HepG2 (cell line): ENCODE data around the gene SINHCAF. TPM values are rescaled to one million over a fixed set of nuclear protein-coding genes. Genes with fewer than 3 reads are reported as not detected.

Experiments
- ATAC-seq: fragments of 200-7000 bp; cut with Tn5 transposase; 3 replicates; pipeline ENCODE4 v1.9.1; 2020; ENCODE audit warnings: mild to moderate bottlenecking, moderate library complexity
- BruUV-seq: library from RNA; stranded (reverse); fragments of 400-500 nt; replicated peaks from 2 replicates; lab custom pipeline; 2021; lab: Mats Ljungman, UMichigan
- CTCF ChIA-PET: fragments of 300-600 bp; formaldehyde crosslinking; extraction: SDS; loops from one replicate; lab custom pipeline; 2021; ENCODE audit warnings: low total read pairs, inconsistent platforms, low intra/inter-chr PET ratio; lab: Yijun Ruan, JAX
- POLR2A ChIA-PET: fragments of 350-600 bp; sonication (Branson Sonifier 250); formaldehyde crosslinking; loops from one replicate; lab custom pipeline; 2020; ENCODE audit warnings: antibody characterized with exemption, inconsistent platforms; lab: Yijun Ruan, JAX
- DNase-seq: peaks from one replicate; pipeline ENCODE4 v3.0.0-alpha.2; 2015; ENCODE audit warnings: low spot score
- FAIRE-seq: peaks from 3 replicates; lab custom pipeline; 2011; peaks lifted over from hg19 to GRCh38; lab: Jason Lieb, UNC
- H2AFZ ChIP-seq: one replicate; pipeline ENCODE4 v1.6.1; 2011; ENCODE audit warnings: low read length, inconsistent platforms
- H3K27ac ChIP-seq: fragments of 300-600 bp; 3 replicates; pipeline ENCODE4 v1.8.0; 2011; ENCODE audit warnings: mixed run types, mild to moderate bottlenecking, mixed read lengths, low read length, inconsistent platforms; ENCODE audit not compliant: insufficient read depth; ENCODE audit errors: extremely low read length
- H3K27me3 ChIP-seq, 2 experiments: fragments of 200-600 bp in 1 of 2; 2 replicates in 1 of 2; 3 replicates in 1 of 2; pipeline versions ENCODE4 v1.6.0 to v1.8.0; 2011; ENCODE audit warnings: low read length in 2 of 2, mild to moderate bottlenecking in 2 of 2, moderate library complexity in 2 of 2, inconsistent platforms in 1 of 2; ENCODE audit not compliant: insufficient read depth in 2 of 2, control insufficient read depth in 1 of 2
- H3K36me3 ChIP-seq, 2 experiments: fragments of 200-600 bp in 1 of 2; replicated peaks in 1 of 2; 2 replicates in 1 of 2; 3 replicates in 1 of 2; pipeline versions ENCODE4 v1.5.1 to v1.8.0; 2011; ENCODE audit warnings: low read length in 2 of 2, inconsistent platforms in 1 of 2; ENCODE audit not compliant: insufficient read depth in 2 of 2, control insufficient read depth in 1 of 2
- H3K4me1 ChIP-seq: 2 replicates; pipeline ENCODE4 v1.5.1; 2012; ENCODE audit warnings: low read length, inconsistent platforms; ENCODE audit not compliant: insufficient read depth
- H3K4me2 ChIP-seq: 2 replicates; pipeline ENCODE4 v1.6.0; 2011; ENCODE audit warnings: low read depth, low read length, inconsistent platforms
- H3K4me3 ChIP-seq, 3 experiments: fragments of 200-600 bp in 1 of 3; sonication (generic), shearing (Covaris generic) in 1 of 3; replicated peaks in 1 of 3; 2 replicates each; pipeline ENCODE4 v1.5.1; 2011 to 2016; ENCODE audit warnings: low read length in 3 of 3, inconsistent platforms in 2 of 3, low read depth in 2 of 3, mild to moderate bottlenecking in 2 of 3, control low read depth in 1 of 3, mixed read lengths in 1 of 3; ENCODE audit not compliant: insufficient read depth in 1 of 3
- H3K79me2 ChIP-seq: one replicate; pipeline ENCODE4 v1.6.1; 2011; ENCODE audit warnings: low read length, inconsistent platforms; ENCODE audit not compliant: insufficient read depth
- H3K9ac ChIP-seq: 2 replicates; pipeline ENCODE4 v1.6.0; 2011; ENCODE audit warnings: mild to moderate bottlenecking, low read depth, low read length, inconsistent platforms; ENCODE audit not compliant: insufficient read depth
- H3K9me3 ChIP-seq: 2 replicates; pipeline ENCODE4 v1.5.1; 2012; ENCODE audit warnings: mild to moderate bottlenecking, low read length
- H4K20me1 ChIP-seq: 2 replicates; pipeline ENCODE4 v1.6.0; 2011; ENCODE audit warnings: inconsistent platforms, mild to moderate bottlenecking, low read length, moderate library complexity; ENCODE audit not compliant: insufficient read depth
- ARID2 ChIP-seq: sonication (generic); formaldehyde crosslinking; IDR thresholded peaks from 2 replicates; pipeline ENCODE4 v1.8.1; 2022; ENCODE audit warnings: mild to moderate bottlenecking, missing genetic modification reagents, borderline replicate concordance
- ELF4 ChIP-seq: sonication (generic); formaldehyde crosslinking; IDR thresholded peaks from 2 replicates; pipeline ENCODE4 v1.5.0; 2020; ENCODE audit warnings: missing genetic modification reagents, mild to moderate bottlenecking, moderate library complexity, borderline replicate concordance
- ETV5 ChIP-seq: IDR thresholded peaks from 2 replicates; pipeline ENCODE4 v1.6.1; 2018; ENCODE audit warnings: missing biosample characterization, missing genetic modification reagents, inconsistent platforms, borderline replicate concordance
- FOXA1 ChIP-seq, 2 experiments: fragments of 450-650 bp in 1 of 2; sonication (generic) in 1 of 2; formaldehyde crosslinking in 1 of 2; IDR thresholded peaks; 2 replicates each; pipeline versions ENCODE4 v1.4.0 to v1.6.1; 2016 to 2020; ENCODE audit warnings: missing genetic modification reagents in 1 of 2
- FOXA3 ChIP-seq: IDR thresholded peaks from 2 replicates; pipeline ENCODE4 v1.6.1; 2016; ENCODE audit warnings: missing genetic modification reagents, missing compliant biosample characterization
- GZF1 ChIP-seq: sonication (generic); formaldehyde crosslinking; IDR thresholded peaks from 2 replicates; pipeline ENCODE4 v1.5.1; 2020; ENCODE audit warnings: mild to moderate bottlenecking, missing genetic modification reagents
- ISX ChIP-seq: sonication (generic); formaldehyde crosslinking; conservative IDR thresholded peaks from 2 replicates; pipeline ENCODE4 v1.5.0; 2020; ENCODE audit warnings: missing genetic modification reagents
- ONECUT2 ChIP-seq: sonication (generic); formaldehyde crosslinking; IDR thresholded peaks from 2 replicates; pipeline ENCODE4 v1.4.0; 2020; ENCODE audit warnings: missing genetic modification reagents
- PHF20 ChIP-seq: sonication (generic); formaldehyde crosslinking; IDR thresholded peaks from 2 replicates; pipeline ENCODE4 v1.5.0; 2020; ENCODE audit warnings: mild to moderate bottlenecking, missing genetic modification reagents
- POGZ ChIP-seq: sonication (generic); formaldehyde crosslinking; IDR thresholded peaks from 2 replicates; pipeline ENCODE4 v1.4.0; 2020; ENCODE audit warnings: mild to moderate bottlenecking, missing genetic modification reagents
- RBAK ChIP-seq: sonication (generic); formaldehyde crosslinking; IDR thresholded peaks from 2 replicates; pipeline ENCODE4 v1.5.1; 2020; ENCODE audit warnings: mild to moderate bottlenecking, missing genetic modification reagents
- SALL2 ChIP-seq: sonication (generic); formaldehyde crosslinking; IDR thresholded peaks from 2 replicates; pipeline ENCODE4 v1.8.1; 2023; ENCODE audit warnings: mild to moderate bottlenecking, missing genetic modification reagents, inconsistent platforms
- ZNF260 ChIP-seq: sonication (generic); formaldehyde crosslinking; IDR thresholded peaks from 2 replicates; pipeline ENCODE4 v1.4.0; 2020; ENCODE audit warnings: missing genetic modification reagents, low read depth, mild to moderate bottlenecking, borderline replicate concordance
- ZNF3 ChIP-seq: IDR thresholded peaks from 2 replicates; pipeline ENCODE4 v1.7.0; 2017; ENCODE audit warnings: inconsistent platforms
- ZNF34 ChIP-seq: sonication (generic); formaldehyde crosslinking; IDR thresholded peaks from 2 replicates; pipeline ENCODE4 v1.4.0; 2020; ENCODE audit warnings: mild to moderate bottlenecking, missing genetic modification reagents, borderline replicate concordance
- ZNF781 ChIP-seq: sonication (generic); formaldehyde crosslinking; IDR thresholded peaks from 2 replicates; pipeline ENCODE4 v1.5.1; 2020; ENCODE audit warnings: borderline replicate concordance, mild to moderate bottlenecking, missing genetic modification reagents; ENCODE audit errors: not compliant biosample characterization
- ZSCAN12 ChIP-seq: sonication (generic); formaldehyde crosslinking; IDR thresholded peaks from 2 replicates; pipeline ENCODE4 v1.9.0; 2021; ENCODE audit warnings: mild to moderate bottlenecking, missing genetic modification reagents
- WGBS: methylation state at CpG from one replicate; pipeline ENCODE4 v1.1.6; 2017; ENCODE audit warnings: low lambda C conversion rate; 5-methylcytosine and 5-hydroxymethylcytosine counted together
- in situ Hi-C: cut with HindIII; loops from 2 replicates; pipeline ENCODE4 v1.10.0; 2017; ENCODE audit warnings: low pct_unique_long_range_greater_than_20kb; ENCODE audit not compliant: extremely low pct_ligation_motif_present
- intact Hi-C: fragments of 100-400 bp; cut with micrococcal nuclease; formaldehyde crosslinking; loops from one replicate; pipeline ENCODE4 v1.10.0; 2022; ENCODE audit not compliant: unreplicated experiment
- polyA plus RNA-seq, 8 experiments: library from polyadenylated mRNA; depleted of rRNA in 3 of 8; stranded (reverse) in 7 of 8; unstranded in 1 of 8; fragments of >200 nt; fragmentation: Illumina TruSeq in 4 of 8; extraction: Trizol in 4 of 8; gene quantifications; 2 replicates each; pipeline versions ENCODE4 v1.2.1 to v1.2.3, GENCODE V29; 2011 to 2016; ENCODE audit warnings: low read depth in 4 of 8, missing spikeins in 1 of 8, mixed read lengths in 1 of 8; ENCODE audit not compliant: insufficient read depth in 1 of 8
- total RNA-seq, 5 experiments: library from RNA; depleted of rRNA; stranded (reverse); fragments of >200 nt; fragmentation: Illumina TruSeq; extraction: Trizol; gene quantifications; 2 replicates each; pipeline ENCODE4 v1.2.3, GENCODE V29; 2016; ENCODE audit warnings: low read depth in 1 of 5
- TF ChIP-seq, protein P1 (sequence below): sonication (generic); formaldehyde crosslinking; IDR thresholded peaks from 2 replicates; pipeline ENCODE4 v1.8.0; 2023; ENCODE audit warnings: mild to moderate bottlenecking, missing genetic modification reagents
- TF ChIP-seq, protein P2 (sequence below): sonication (generic); formaldehyde crosslinking; IDR thresholded peaks from 2 replicates; pipeline ENCODE4 v1.4.0; 2020; ENCODE audit warnings: missing genetic modification reagents, mild to moderate bottlenecking, borderline replicate concordance
- TF ChIP-seq, protein P3 (sequence below): IDR thresholded peaks from 2 replicates; pipeline ENCODE4 v1.6.1; 2016; ENCODE audit warnings: missing genetic modification reagents, missing compliant biosample characterization

The SINHCAF gene
- total and polyA plus RNA-seq, 2 of the 13 experiments (the other 11 are each of a cell fraction or from before 2014, with no cell fraction given): 54.6 to 97.8 TPM

DNA sequence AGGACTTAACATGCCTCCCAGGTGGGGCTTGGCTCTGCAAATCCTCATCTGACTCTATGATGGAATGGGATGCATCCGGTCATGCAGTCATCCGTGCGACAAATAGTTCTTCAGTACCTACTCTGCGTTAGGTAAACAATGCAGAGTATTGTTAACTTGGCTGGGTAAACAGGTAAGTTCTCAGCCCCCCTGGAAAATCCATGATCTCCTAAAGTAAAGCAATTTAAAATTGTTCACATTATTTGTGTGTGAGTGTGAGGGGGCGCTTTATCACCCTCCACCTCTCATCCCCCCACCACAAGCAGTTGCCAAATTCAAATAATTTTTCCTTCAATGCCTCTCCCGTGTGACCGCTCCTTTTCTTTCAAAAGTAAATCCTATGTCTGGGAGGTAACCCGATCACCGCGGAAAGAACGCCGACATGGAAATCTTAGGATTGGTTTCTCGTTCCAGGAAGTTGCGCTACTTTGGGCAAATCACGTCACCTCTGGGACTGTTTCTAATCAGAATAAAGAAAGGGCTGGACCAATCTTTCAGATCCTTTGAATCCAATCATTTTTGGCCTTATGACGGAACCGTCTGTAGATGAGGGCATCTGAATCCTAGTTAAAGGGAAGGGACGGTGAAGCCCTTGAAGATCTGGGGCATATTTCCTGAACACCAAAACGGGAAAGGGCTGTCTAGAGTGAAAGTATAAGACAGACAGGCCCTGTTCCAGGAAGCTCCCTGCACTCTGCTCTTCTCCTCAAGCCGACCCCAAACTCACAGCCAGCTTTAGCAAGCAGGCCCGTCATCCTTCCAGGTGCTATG lies 44.0 kb upstream of the SINHCAF start:
- intact Hi-C loops: loop anchor here (1.0 kb wide), 1 partner anchor 8 kb away; no protein-coding TSS in a partner anchor
- 44% methylated on average over 20 of the region's 21 CpGs for WGBS
- Histone ChIP-seq H3K4me2 (peak overlapping the region; percentile 89), H3K9me3 (no peaks in the 10 kb centered on the region), H4K20me1 (no peaks in the 10 kb centered on the region), H3K4me3 (peak overlapping the region; percentile 54 to 59 (median 57)), H3K79me2 (no peaks in the 10 kb centered on the region), H3K27me3 (no peaks in the 10 kb centered on the region), H3K27ac (peak overlapping the region; percentile 58), H2AFZ (peak overlapping the region; percentile 95), H3K9ac (peak overlapping the region; percentile 58), H3K4me1 (peaks cover 37% of the 10 kb centered on the region), H3K36me3 (no peaks in the 10 kb centered on the region)
- FAIRE-seq (no peak), ATAC-seq (peak; percentile 59), DNase-seq (peak; percentile 24)
- in situ Hi-C loops: no loop called here
- ChIA-PET POLR2A (interaction anchor here (0.6 to 1.7 kb wide), 9 partner anchors 7 to 220 kb away, joined by 3 to 36 read pairs (median 5); partner anchors contain the start of gene SINHCAF), CTCF (no interaction called here)
- no TSS peak for BruUV-seq
- TF ChIP-seq ZNF781 (CRISPR knock-in tag) (no peak), ZSCAN12 (CRISPR knock-in tag) (no peak), ELF4 (peak; percentile 63; the same call in 1 of the 2 replicates), ZNF34 (CRISPR knock-in tag) (no peak), SALL2 (CRISPR knock-in tag) (0 out of 2 replicates have a peak, but pooled peaks have one; percentile 26), ZNF3 (CRISPR knock-in tag) (0 out of 2 replicates have a peak, but pooled peaks have one; percentile 34), ZNF260 (CRISPR knock-in tag) (no peak), RBAK (CRISPR knock-in tag) (no peak), ISX (CRISPR knock-in tag) (no peak), FOXA1 (IDR thresholded peaks at IDR 0.05) (0 out of 2 replicates have a peak, but pooled peaks have one; percentile 23), FOXA1 (CRISPR knock-in tag; IDR thresholded peaks at IDR 0.05) (peak; percentile 44; the same call in 1 of the 2 replicates), PHF20 (CRISPR knock-in tag) (no peak), GZF1 (CRISPR knock-in tag) (no peak), FOXA3 (CRISPR knock-in tag) (peak; percentile 49), ARID2 (CRISPR knock-in tag) (no peak), ONECUT2 (CRISPR knock-in tag) (no peak), POGZ (CRISPR knock-in tag) (no peak), ETV5 (CRISPR knock-in tag) (peak; percentile 73; the same call in 1 of the 2 replicates)
- TF ChIP-seq, protein P1, sequence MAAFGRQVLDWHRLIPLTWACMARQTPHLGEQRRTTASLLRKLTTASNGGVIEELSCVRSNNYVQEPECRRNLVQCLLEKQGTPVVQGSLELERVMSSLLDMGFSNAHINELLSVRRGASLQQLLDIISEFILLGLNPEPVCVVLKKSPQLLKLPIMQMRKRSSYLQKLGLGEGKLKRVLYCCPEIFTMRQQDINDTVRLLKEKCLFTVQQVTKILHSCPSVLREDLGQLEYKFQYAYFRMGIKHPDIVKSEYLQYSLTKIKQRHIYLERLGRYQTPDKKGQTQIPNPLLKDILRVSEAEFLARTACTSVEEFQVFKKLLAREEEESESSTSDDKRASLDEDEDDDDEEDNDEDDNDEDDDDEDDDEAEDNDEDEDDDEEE (CRISPR knock-in tag): no peak
- TF ChIP-seq, protein P2, sequence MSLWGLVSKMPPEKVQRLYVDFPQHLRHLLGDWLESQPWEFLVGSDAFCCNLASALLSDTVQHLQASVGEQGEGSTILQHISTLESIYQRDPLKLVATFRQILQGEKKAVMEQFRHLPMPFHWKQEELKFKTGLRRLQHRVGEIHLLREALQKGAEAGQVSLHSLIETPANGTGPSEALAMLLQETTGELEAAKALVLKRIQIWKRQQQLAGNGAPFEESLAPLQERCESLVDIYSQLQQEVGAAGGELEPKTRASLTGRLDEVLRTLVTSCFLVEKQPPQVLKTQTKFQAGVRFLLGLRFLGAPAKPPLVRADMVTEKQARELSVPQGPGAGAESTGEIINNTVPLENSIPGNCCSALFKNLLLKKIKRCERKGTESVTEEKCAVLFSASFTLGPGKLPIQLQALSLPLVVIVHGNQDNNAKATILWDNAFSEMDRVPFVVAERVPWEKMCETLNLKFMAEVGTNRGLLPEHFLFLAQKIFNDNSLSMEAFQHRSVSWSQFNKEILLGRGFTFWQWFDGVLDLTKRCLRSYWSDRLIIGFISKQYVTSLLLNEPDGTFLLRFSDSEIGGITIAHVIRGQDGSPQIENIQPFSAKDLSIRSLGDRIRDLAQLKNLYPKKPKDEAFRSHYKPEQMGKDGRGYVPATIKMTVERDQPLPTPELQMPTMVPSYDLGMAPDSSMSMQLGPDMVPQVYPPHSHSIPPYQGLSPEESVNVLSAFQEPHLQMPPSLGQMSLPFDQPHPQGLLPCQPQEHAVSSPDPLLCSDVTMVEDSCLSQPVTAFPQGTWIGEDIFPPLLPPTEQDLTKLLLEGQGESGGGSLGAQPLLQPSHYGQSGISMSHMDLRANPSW (CRISPR knock-in tag): no peak
- TF ChIP-seq, protein P3, sequence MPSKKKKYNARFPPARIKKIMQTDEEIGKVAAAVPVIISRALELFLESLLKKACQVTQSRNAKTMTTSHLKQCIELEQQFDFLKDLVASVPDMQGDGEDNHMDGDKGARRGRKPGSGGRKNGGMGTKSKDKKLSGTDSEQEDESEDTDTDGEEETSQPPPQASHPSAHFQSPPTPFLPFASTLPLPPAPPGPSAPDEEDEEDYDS (CRISPR knock-in tag): no peak
